GM18868 (cell line): ENCODE results near the gene GRIK1.

Source experiments
- ATAC-seq: cut with Tn5 transposase; IDR thresholded peaks from one replicate; pipeline ENCODE4 v1.9.1; 2021; ENCODE audit warnings: mild to moderate bottlenecking, moderate library complexity; ENCODE audit not compliant: unreplicated experiment

Gene GRIK1

DNA sequence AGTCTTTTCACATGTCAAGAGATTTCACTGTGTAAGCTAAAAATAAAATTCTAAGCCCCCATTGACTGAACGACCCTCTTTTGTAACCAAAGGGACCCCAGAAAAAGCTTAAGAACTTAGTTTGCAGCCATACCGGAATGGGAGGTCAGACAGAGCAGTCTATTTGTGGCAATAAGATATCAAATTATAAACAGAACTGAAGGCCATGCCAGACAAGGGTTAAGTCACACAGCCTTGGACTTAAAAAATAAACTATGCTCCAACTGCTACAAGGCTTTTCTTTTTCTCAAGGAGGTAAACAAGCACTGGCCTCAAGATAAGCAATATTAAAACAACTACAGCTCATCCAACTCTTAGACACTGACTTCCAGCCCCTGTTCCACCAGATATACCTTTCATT is 384.2 kb downstream of the GRIK1 start:
- ATAC-seq, result no peak

DNA sequence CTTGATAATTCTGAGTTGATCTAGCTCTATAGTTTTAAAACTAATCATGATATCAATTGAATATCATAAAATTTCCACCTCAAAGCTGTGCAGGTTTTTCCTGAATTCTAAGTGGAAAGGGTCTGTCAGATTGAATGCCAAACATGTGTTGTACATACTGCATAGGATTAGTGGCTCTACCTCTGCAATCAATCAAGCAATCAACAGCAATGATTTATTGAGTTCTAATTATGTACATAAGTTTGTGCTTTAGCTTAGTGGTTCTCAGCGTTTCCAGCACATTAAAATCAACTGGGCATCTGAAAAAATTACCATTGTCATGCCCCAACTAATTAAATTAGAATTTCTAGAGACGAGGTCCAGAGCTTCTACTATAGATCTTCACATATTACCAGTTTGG is 389.6 kb downstream of the GRIK1 start:
- ATAC-seq, result no peak

DNA sequence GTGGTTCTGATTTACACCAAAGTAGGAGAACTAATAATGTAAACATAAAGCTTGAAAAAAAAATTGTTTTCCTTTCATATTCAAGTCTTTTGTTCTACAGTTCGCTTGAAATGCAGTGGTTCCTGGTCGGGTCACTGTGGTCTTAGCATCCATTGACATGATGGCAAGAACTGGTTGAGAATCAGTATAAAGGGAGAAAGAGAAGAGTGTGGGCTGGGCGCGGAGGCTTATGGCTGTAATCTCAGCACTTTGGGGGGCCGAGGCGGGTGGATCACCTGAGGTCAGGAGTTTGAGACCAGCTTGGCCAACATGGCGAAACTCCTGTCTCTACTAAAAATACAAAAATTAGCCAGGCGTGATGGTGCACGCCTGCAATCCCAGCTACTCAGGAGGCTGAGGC is 390.2 kb downstream of the GRIK1 start:
- no peak for ATAC-seq

DNA sequence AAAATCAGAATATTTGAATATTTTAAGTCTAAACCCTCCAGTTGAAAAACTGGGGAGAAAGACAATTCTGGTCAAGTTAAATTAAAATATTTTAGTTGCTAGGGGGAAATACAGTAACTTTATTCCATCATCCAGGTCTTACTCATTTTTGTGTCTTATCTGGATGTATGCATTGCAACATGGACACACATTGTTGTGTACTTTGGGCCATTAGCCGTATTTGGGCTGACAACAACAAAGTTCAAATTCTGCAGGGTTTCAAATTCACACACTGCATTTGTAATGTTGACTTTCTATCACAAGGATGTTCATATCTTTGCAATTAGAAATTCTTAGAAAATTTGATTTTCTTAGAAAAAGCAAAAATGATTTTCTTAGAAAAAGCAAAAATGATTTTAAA is 391.8 kb downstream of the GRIK1 start:
- no peak for ATAC-seq

DNA sequence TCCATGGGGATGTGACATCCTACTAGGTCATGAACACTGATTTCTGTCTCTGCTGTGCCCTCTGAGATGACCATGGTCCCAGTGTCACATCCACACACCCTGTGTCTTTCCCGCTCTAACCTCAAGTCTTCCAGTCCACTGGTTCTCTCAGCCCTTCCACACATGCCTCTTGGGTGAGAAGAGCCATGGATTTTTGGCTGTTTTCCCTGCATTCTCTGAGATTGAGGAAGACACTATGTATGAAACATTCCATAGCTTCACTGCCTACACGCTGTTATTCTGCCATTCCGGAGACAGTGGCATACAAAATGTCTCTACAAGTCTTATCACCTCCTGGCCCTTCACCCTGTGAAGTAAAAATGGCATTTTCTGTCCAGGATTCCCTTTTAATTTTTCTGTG is 393.7 kb downstream of the GRIK1 start:
- no peak for ATAC-seq

DNA sequence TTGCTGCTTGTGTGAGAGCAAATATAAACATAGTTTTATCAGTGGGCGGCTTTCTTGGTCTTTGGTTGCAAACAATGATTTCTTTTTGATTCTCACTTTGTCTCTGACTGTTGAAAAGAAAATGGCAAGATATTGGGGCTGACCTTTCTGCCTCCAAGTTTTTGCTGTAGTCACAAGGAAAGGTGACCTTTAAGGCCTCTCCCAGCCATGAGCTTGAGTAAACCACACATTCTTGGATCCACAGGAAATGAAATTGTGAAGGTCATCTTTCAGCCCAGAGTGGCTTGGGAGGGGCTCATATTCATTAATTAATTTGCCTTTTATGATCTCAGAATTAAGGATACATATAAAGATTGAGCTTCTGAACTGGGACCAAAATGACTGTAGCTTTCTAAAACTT is 399.5 kb downstream of the GRIK1 start:
- ATAC-seq, result no peak

DNA sequence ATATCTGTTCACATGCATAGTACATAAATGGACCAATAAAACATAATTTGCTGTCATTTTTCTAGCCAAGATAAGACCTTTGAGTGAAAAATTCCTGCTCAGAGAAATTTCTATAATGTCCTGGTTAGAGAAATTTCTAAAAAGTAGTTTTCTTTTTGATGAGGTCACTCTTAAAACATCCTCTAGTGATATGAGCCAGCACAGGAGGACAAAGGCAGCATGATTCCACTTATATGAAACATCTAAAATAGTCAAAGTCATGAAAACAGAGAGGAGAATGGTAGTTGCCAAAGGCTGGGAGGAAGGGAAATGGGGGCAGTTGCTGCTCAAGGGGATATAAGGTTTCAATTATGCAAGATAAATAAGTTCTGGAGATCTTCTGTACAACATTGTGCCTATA is 401.7 kb downstream of the GRIK1 start:
- ATAC-seq, result no peak

DNA sequence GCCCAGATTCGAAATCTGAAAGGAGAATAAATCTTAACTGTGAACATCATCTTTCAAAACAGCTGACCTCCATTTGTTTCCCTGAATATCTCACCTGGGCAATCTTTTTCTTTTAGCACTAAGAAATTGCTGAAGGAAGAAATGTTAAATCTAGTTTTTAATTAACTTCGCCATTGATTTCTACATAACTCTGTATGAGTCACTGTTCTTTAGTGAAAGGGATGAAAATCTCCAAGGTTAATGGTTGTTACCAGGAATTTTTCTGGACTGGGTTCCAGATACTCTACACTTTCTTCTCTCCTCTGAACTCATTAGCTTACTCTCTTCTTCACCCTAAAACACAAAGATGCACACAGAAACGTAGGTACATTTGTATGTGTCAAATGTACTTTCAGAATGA is 405.3 kb downstream of the GRIK1 start:
- ATAC-seq, result no peak

DNA sequence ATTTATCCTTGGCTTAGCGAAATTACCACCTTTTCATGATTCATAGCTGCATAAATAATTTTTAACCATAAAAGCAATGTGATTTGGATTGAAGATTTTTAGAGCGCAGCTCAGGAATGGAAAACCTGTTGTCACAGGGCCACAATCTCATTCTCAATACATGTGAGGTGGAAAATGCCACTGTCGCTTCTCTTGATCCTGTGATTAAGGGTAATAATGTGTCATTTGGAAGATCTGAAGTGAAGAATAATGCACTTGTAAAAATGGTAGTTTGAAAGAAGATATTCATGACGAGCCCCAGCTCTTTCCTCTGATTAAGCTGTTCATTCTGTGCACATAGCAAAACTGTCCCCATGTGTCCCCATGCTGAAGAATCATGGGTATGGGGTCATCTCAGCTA is 410.7 kb downstream of the GRIK1 start:
- no peak for ATAC-seq

DNA sequence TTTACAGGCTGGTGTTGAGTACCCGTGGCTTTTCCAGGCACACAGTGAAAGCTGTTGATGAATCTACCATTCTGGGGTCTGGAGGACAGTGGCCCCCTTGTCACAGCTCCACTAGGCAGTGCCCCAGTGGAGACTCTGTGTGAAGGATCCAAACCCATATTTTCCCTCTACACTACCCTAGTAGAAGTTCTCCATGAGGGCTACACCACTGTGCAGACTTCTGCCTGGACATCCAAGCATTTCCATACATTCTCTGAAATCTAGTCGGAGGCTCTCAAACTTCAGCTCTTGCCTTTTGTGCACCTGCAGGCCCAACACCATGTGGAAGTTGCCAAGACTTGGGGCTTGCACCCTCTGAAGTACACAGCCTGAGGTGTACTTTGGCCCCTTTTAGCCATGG is 413.3 kb downstream of the GRIK1 start:
- no peak for ATAC-seq

DNA sequence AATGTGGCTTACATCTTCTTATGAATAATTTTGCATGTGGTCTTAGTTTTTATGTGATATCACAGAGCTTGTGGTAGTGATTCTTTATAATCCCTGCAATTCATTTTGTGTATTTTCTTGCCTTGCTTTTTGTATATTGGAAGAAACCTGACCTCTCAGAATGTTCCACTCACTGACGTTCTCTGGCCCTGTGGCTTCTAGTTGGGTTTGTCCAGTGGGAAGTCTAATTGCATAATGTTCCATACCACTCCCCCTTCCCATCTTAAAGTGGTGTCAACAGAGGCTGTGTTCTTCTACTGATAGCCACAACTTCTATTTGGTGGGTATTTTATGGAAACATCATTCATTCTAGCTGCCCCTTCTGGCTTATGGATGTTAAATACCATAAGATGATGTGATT is 415.7 kb downstream of the GRIK1 start:
- ATAC-seq, result no peak

DNA sequence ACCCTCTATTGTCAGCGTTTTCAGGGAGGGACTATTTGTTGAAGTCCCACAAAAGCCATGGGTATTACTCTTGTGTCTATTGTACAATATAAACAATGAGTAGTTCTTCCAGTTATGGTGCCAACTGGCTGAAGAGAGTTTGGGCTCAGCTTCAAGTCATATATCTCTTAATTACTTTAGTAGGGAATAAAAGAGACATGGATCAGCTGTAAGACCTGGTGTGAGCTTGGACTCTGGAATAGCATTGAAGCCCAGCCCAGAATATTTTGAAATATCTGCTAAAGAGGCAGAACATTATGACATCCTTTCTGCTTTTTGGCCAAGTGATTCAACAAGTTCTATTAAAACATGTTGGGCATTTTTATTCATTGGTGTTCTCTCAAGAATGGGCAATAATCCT is 416.1 kb downstream of the GRIK1 start:
- ATAC-seq, result no peak

DNA sequence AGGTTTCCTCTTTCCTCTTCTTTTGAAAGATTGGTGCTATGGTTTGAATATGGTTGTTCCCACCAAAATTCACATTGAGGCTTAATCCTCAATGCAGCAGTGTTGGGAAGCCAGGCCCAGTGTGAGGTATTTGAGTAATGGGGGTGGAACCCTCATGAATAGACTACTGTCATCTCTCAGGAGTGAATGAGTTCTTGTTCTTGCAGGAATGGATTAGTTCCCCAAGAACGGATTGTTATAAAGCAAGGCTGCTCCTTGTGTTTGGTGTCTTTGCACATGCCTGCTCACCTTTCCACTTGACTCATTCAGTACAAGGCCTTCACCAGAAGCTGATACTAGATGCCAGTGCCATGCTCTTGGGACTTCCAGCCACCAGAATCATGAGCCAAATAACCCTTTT is 417.9 kb downstream of the GRIK1 start:
- ATAC-seq, result no peak

DNA sequence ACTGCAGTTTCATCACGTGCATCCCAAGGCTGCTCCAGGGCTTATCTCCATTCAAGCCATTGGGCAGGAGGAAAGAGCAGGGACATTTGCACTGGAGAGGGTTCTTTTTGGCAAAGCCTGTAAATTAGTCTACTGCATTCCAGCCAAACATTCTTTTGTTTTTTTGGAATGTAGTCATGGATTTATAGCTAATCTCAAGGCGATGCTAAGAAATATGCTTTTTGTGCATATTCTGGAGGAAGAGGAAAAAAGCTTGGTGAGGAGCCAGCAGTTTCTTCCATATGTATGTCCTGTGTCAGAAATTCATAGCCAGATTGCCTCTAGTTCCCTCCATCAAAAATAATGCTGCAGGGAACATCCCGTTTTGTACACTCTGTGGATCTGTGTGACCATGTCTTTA is 419.6 kb downstream of the GRIK1 start:
- no peak for ATAC-seq

DNA sequence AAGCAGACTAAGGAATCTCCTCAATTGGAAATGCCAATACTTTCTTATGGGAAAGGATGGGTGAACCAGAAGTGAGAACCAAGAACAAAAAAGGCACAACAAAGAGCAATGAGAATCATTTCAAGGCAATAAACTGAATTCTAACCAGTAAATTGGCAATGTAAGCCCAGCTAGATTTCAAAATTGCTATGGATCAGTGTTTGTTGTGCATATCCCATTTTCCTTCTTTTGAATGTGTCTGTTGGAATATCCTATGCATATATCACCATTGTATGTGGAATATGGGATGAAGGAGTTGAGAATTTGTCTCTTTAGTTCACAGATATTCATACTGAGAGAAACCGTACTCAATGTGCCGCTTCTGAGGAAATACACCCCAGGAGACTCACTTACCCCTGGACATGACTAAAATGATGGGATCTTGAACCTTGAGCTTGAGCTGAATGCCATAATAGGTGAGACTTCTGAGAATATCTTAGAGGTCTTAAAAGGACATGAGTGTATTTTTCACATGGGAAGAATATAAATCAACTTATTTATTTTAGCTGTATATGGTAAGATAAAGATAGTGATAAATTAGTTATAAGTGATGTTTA is 425.0 kb downstream of the GRIK1 start:
- ATAC-seq, result no peak

DNA sequence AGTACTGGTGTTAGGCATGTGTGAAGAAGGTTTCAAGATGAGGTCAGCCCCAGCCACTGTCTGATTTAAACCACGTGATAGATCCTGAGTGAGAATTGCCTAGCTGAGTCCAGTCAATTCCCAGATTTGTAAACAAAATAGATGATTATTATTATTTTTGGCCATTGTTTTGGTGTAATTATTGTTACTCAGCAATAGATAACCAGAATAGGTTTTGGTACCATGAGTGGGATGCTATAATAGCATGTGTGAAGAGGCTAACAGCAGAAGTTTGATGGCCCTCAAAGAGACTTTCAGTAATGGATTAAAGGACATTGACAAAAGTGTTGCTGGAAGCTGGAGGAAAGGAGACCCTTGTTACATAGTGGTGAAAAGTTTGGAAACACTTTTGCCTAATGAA is 426.3 kb downstream of the GRIK1 start:
- ATAC-seq, result no peak

DNA sequence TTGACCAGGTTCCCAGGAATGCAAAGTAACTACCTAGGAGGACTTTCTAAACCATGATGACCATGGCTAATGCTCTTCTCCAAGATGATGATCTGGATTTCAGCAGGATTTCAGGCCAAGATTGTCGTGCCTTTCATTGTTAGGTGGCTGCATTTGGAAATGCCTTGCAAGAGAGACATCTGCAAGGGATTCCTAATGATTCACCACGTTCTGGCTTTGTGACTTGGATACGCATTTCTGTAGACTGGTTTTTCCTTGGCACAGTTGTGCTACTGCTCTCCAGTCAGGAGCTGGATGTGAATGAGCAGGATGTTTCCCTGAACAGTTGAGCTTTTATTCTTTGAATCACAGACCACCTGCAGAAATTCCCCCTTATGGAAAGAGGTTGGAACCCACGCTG is 428.7 kb downstream of the GRIK1 start:
- no peak for ATAC-seq

DNA sequence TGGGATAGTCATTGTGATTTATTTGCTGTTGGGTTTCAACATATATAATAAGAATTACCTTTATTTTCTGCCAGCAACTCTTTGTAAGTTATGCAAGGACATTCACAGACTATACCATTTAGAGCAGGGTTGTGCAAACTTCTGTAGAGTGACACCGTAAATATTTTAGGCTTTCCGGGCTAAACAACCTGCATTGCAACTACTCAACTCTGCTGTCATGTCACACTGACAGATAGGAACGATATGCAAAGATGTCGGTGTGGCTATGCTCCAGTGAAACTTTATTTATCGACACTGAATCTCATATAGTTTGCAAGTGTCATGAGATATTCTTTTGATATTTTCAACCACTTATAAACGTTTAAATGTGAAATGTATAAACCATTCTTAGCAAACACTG is 430.7 kb downstream of the GRIK1 start:
- no peak for ATAC-seq

DNA sequence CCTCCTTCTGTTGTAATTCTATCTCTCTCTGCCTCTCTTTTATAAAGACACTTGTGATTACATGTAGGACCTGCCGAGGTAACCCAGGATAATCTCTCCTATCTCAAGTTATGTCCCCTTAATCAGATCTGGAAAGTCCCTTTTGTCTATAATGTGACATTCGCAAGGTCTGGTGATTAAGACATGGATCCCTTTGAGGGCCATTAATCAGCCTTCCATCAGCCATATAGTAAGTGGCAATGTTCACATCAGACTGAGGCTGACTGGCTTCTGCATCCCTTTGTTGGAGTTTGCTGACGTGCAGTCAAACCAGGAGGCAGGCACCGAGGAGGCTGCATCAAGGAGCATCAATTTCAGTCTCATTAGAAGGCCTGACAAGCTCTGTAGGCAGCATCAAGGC is 431.5 kb downstream of the GRIK1 start:
- no peak for ATAC-seq

DNA sequence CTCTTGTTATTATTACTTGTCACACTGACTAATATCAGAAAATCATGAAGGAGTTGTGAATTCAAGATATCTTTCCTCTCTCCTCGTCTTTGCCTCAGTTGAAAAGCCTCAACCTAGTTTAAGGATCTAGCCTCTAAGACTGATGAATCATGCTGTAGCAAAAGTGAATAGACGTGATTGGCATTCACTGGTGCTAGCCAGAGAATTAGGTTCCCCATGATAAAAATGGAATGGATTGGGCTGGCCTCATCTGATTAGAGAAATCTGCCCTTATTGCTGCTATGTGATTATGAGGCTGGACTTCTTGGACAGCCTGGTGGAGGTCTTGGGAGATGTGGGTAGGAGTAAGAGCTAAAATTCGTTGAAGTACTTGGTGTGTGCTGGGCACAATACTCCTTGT is 432.8 kb downstream of the GRIK1 start:
- no peak for ATAC-seq

DNA sequence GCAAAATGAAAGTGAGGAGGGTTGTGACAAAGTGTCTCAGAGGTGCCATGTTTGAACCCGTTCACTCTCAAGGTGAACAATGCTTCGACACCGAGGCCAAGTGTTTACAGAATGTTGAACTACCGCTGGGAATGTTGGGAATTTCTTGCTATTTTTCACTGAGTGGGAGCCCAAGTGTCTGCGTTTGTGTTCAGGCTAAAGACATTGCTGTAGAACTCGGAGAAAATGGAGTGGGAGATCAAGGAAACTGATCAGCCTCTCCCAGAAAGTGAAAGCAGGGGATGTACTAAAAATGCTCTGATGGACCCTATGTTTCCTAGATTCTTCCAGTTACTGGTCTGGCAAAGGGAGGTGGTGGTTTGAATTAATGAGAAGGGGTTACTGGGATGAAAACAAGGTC is 433.6 kb downstream of the GRIK1 start:
- no peak for ATAC-seq

DNA sequence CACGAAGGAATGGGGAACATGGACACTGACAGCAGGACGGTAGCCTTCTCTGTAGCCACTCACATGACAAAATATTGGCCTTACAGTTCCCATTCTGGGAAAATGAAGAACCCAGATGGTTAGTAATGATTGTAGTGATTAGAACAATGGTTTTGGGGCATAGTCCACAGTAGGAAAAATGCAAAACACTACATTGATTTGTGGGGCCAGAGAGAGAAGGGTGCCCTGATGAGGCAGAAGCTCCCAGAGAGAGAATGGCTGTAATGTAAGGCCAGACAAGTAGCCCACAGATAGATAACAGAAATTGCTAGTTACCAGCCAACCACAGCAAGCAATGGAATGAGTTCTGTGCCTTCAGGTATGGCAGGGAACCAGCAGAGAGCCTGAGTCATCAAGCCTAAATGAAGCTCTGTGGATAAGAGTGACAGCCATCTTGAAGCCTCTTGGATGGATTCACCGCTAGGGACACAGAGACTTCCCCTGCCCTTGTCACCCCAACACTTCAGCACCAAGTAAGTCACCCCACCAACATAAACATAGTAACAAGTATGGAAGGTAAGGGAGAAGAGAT is 435.0 kb downstream of the GRIK1 start:
- no peak for ATAC-seq

DNA sequence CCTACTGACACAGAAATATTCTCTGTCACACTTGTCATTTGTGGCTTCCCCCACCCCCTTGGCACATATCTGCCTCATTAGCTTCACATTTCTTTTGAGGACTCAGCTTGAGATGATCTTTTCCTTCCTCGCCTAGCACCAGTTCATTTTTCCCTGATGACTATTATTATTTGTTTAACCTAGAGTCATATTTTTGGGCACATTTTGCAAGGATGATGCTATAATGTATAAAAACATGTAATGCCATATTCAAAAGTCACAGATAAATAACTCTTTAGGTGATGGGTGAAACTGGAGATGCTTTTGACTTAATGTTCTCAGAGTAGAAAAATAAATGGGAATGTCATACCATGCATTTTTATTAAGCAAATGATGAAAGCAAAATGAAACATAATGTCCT is 438.3 kb downstream of the GRIK1 start:
- ATAC-seq, result no peak
